Umbilical cord (tissue), 2 donors: ENCODE data around the gene MAN1A1. TPM values are rescaled to one million over a fixed set of nuclear protein-coding genes. Genes with fewer than 3 reads are reported as not detected.

Experiments used
- DNase-seq: peaks from one replicate; pipeline ENCODE4 v3.0.0-alpha.2; 2015; ENCODE audit warnings: low spot score
- total RNA-seq: library from RNA; depleted of rRNA; stranded (reverse); fragments of >200 nt; gene quantifications from one replicate; pipeline ENCODE4 v1.2.3, GENCODE V29; 2014; ENCODE audit warnings: low replicate concordance; ENCODE audit not compliant: insufficient read depth

Gene MAN1A1
- total RNA-seq, 1 donor from 2014 or later = 258 TPM

DNA sequence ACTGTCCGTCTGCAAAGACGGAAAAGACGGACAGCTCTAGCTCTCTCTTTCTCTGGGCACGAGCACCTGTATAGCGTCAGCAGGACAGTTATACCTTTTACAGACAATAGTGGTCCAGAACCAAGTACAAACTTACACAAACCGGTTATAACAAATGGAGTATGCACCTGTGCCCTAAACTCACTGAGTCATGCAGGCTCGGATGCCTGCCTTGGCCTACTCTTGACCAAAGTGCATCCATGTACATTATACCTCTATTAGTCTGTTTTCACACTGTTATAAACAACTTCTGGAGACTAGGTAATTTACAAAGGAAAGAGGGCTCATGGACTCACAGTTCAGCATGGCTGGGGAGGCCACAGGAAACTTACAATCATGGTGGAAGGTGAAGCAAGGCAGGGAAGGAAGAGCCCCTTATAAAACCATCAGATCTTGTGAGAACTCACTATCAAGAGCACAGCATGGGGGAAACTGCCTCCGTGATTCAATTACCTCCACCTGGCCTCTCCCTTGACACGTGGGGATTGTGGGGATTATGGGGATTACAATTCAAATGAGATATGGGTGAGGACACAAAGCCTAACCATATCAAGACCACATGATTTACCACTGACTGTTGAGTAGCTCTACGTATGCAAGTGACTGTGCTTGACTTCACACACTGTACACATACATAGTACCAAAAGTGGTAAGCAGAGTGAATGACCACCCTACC, 23.1 kb downstream of the MAN1A1 start:
- DNase-seq = no peak

DNA sequence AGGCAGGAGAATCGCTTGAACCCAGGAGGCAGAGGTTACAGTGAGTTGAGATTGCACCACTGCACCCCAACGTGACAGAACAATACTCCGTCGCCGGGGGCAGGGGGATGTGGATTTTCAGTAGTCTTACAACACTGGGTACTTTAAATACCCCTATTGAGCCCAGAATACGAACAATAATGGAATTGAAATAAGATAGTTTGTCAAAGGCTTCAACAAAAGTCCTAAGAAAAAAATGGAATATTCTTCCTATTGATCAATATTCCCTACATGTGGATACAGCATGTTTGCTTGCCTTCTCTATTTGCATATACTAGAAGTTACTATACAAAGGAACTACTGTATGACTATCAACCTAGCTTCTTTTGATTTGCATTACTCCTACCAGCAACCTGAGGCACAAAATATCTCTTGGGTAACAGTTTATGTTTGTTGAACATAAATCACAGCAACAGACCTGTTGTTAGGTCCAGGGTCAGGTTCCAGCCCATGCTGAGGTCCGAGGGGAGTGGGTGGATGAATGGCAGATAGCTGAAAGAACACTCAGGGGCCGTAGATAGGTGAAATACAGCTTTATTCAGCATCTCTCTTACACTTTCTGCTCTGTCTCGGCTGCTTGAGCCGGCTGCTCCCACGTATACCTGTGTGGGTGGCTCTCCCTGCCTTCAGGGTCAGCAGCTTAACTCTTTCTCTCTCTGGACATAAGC, 23.8 kb downstream of the MAN1A1 start:
- DNase-seq = no peak

GRCh38 chr6:119324718-119325117, 24.8 kb downstream of the MAN1A1 start:
- no peak for DNase-seq

- DNase-seq = no peak
Measured at GRCh38 chr6:119323931-119324330, 25.6 kb downstream of the MAN1A1 start.

- no peak for DNase-seq
Measured at GRCh38 chr6:119323478-119323877, 26.1 kb downstream of the MAN1A1 start.

DNA sequence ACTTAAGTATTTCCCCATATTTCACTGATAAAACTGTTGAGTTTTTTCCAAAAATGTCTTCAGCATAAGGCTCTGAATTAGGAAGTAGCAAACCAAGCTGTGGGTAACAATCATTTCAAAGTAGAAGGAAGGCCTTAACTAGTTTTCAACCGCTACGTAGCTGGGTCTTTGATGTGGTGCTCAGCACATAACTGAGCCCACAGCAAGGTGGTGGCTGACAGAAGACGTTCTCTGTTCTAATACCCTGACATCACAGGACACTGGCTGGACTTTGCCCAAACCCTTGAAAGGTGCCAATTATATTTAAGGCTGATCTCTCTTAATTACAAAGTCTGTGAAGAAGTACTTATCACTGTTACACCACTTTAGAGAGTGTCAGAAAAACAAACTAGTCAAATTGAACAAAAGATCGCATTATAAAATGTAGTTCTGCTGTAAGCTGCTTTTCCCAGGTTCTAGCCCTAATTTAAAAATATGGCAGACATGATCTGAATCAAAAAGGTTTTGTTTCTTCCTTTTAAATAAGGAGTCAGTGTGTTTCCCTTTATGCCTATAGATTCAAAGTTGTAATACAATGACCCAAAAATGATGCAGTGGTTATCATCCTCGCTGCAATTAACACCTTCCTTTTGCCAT, 26.7 kb downstream of the MAN1A1 start:
- DNase-seq = no peak

DNA sequence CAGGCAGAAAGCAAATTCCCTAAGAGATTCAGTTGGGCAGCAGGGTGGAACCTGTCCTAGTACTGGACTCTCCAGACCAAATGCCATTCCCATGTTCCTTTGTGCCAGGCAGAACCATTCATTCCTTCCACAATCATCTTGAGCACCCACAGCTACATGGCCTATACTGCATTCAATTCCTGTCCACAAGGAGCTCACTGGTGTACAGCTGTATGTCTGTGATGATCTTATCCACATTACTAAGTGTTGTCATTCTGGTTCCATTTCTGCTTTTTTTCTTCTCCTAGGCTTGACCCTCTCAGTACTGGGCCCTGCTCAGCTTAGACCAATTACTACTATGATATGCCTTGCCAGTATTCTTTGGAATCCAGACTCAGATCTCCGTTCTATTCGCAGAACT, 27.5 kb downstream of the MAN1A1 start:
- DNase-seq = no peak

DNA sequence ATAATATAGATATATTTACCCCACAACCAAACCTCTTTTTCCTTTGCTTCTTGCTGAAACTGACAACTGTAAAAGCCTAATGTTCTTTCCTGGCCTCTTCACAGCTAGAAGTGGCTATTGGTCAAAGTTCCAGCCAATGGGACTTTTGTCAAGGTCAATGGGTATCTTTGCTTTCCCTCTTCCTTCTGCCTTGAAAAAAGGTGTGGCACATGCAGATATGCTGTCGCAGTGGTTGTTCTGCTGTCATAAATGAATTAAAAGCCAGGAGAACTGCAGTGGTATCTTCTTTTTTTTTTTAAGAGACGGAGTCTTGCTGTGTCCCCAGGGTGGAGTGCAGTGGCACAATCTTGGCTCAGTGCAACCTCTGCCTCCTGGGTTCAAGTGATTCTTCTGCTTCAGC, 29.9 kb downstream of the MAN1A1 start:
- DNase-seq = no peak

- no peak for DNase-seq
Measured at GRCh38 chr6:119318730-119319129, 30.8 kb downstream of the MAN1A1 start.

- no peak for DNase-seq
Measured at GRCh38 chr6:119318176-119318575, 31.4 kb downstream of the MAN1A1 start.

- DNase-seq = no peak
Measured at GRCh38 chr6:119317007-119317406, 32.6 kb downstream of the MAN1A1 start.

- no peak for DNase-seq
Measured at GRCh38 chr6:119314885-119315272, 34.7 kb downstream of the MAN1A1 start.

DNA sequence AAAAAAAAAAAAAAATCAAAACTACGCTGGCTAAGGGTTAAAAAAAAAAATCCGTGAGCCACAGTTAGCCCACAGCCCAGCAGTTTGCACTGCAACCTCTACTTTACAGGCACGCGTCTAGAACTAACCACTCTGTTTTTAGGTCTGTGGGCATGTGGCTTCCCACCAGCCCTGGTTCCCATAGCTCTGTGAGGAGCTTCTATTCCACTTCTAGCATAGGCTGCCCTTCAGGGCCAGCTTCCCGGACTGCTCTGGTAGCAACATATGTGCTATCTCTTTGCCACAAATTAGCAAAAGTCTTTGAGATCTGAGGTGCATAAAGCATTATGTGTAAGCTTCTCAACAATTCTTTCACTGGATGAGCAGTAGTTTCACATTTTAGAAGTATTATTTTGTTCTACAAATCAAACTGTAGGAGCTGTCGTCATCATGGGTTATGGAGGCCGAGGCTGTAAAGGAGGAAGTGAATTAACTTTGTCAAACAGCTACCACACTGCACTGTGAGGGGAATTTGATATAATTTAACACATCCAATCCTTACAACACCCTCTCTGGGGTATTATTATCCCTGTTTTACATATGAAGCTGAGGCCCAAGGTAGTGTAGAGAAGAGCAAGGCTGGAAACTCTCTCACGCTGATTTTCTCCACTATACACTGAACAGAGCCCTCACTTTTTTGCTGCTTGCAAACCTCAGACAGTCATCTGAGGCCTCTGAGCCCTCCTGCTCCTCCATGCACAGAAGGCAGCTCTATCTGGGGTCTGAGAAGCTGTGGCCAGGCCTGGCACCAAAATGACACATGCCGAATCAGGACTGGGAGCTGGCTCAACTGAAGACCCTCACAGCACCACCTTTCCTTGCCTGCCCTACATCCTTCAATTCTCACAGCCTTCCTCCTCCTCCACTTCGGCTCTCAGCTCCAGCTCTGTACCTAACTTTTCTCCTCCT, 35.4 kb downstream of the MAN1A1 start:
- DNase-seq = no peak

DNA sequence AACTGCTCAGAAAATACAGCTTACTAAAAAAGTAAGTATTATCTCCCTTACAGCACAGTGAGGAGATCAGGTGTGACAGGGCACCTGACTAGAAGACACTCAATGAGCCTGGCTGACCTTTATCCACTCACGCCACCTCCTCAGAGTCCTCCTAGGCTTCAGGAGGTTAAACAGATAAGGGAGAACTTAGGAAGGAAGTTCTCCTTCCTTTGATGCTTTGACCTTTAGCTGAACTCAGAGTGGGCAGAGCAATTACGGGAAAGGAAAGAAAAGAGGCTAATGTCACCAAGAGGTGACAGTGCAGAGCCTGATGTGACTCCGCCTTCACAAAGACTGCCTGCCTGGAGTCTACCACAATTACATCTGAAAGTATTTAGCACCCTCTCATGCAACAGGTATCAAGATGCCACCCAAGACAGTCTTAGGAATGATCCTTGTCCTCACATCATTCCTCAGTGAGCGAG, 36.7 kb downstream of the MAN1A1 start:
- DNase-seq = no peak

- no peak for DNase-seq
Measured at GRCh38 chr6:119312441-119312840, 37.1 kb downstream of the MAN1A1 start.

GRCh38 chr6:119311514-119312142, 37.9 kb downstream of the MAN1A1 start:
- DNase-seq = no peak

GRCh38 chr6:119310486-119311036, 39.0 kb downstream of the MAN1A1 start:
- no peak for DNase-seq

DNA sequence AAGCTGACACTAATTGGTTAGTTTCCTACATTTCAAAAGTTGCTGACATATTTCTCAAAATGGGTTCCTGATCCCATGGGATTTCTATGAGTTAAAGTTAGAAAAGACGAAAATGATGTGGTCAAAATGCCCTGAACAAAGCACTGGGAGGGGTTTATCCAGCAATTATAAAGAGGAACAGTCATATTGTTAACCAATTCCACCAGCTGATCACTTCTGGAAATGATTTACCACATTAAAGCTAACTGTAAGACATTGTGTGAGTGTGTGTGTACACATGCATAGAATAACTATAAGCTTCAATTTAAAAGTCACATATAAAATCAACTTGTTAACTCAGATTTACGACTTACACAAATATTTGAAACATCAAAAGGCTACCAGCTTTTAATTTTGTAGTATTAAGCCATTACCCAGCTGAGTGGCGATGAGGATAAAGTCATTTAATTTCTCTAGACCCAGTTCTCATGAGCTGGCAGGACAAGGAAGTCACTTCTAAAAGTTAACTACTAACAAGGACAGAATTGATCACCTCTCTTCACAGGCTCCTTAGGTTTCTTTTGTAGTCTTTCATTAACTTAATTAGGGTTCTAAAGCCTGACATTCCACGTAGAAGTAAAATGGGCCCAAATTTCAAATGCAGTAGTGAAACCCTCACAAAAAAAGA, 40.4 kb downstream of the MAN1A1 start:
- peak; percentile 23 for DNase-seq

GRCh38 chr6:119308048-119308570, 41.5 kb downstream of the MAN1A1 start:
- DNase-seq = peak; percentile 55

GRCh38 chr6:119307056-119307455, 42.5 kb downstream of the MAN1A1 start:
- DNase-seq = peak; percentile 95
